GM18519 (cell line): Measurements from ENCODE around the gene PRPF18.

Experiments
- ATAC-seq: cut with Tn5 transposase; IDR thresholded peaks from one replicate; pipeline ENCODE4 v1.9.1; 2021; ENCODE audit warnings: mild to moderate bottlenecking, moderate library complexity; ENCODE audit not compliant: unreplicated experiment, low FRiP score

PRPF18 gene

GRCh38 chr10:13661256-13661655 is 74.5 kb downstream of the PRPF18 start:
- ATAC-seq: no peak

DNA sequence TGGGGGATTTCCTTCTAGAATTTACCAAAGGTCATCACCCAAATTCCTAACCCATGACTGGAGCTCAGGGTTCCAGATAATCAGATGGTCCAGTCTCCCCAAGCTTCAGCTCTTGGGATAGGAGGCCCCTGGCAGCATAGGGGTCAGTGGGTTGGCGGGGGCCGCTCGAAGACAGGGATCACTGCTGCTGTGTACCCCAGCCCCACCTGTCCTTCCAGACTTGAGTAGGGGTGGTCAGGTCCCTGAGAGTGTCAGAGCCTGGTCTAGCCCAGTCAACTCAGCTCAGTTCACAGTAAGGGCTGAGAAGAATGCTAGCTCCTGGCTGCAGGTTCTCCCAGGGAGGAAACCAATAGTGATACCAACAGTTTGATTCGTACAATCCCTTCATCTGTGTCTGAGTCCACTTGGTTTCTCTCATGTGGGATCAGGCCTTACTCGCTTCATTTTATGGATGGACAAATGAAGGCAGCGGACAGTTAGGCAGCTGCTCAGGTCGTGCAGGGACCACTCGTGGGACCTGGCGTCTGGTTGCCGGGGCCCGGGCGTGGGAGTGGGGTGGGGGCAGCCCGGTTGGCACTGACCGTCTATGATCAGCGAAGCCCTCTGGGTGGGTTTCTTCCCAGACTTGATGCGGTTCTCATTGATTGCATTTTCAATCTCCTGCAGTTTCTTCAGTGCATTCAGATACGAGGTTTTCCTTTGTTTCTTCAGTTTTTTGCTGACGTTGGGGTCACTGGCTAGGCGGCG is 78.9 kb downstream of the PRPF18 start:
- ATAC-seq: no peak

DNA sequence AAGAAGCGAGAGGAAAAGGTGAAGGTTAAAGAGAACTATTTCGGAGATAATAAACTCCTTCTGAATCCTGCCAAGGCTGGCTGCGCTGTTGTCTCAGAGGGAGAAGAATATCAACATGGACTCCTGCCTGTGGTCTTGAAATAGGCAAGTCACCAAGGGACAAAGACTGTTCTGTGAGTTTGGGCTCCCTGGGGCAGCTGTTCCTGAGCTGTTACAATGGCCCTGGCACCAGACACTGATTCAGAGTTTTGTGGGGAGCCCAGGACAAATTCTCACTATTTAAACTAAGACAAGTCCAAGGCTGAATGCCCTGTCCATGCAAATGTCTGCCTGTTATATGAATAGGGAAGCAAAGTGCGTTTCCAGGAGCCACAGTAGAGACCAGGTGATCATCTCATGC is 81.4 kb downstream of the PRPF18 start:
- no peak for ATAC-seq

DNA sequence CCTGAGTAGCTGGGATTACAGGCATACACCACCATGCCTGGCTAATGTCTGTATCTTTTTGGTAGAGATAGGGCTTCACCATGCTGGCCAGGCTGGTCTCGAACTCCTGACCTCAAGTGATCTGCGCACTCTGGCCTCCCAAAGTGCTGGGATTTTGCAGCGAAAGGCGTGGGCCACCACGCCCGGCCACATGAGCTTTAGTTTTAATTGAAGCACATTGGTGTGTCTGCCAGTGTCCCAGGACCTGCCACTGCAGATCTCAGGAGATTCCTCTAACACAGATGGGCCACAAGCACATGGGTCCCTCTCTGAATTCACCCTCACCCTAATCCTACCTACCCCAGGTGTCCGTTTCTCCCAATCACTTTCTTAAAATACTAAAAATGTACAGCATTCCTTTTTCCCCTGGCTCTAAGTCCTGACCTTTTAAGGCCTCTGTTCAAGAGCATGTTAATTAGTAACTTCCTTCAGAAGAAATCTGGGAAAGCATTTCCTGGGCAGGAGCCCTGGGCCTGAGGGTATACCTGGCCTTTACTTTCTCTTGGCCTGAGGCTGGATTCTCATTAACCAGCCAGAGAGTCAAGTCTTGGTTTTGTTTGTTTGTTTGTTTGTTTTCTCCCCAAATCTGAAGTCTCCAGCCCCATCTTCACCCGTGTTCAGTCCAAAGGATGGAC is 82.6 kb downstream of the PRPF18 start:
- ATAC-seq: no peak

DNA sequence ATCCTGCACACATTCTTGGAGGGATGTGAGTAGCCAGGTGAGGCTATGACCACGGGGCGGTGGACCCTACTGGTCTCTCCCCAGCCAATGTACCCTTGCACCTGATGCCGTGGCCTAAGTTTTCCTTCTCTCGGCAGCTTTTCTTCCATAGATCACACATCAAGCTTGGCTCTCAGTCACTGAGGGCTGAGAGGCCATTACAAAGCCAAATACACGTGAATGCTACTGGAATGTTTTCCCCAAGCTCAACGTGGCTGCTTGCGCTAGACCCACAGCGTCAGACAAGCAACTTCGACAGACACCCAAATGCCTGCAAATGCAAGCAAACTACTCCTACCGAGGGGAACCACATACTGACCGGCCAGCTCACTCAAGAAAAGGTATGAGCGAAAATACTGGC is 83.1 kb downstream of the PRPF18 start:
- ATAC-seq: no peak

GRCh38 chr10:13670311-13670710 is 83.5 kb downstream of the PRPF18 start:
- no peak for ATAC-seq

GRCh38 chr10:13671904-13672303 is 85.1 kb downstream of the PRPF18 start:
- ATAC-seq: no peak

DNA sequence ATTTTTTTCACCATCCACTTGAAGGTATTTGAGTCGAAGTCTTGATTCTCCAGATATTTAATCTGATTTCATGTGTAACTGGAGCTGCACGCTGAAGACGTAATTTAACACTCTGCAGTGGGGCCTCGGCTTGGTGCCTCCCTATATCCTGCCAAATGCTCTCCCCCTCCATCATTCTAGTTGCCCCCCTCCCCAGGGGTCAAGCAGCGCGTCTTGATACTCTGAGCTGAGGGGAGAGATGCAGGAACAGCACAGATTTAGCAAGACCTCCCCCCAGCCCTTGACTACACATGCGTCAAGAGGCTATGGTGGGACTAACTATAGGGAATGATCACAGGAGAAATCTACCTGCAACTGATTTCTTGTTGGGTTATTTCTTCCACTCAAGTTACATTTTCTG is 85.8 kb downstream of the PRPF18 start:
- ATAC-seq: no peak

- no peak for ATAC-seq
These were observed 86.4 kb downstream of the PRPF18 start for GRCh38 chr10:13673156-13673555.

DNA sequence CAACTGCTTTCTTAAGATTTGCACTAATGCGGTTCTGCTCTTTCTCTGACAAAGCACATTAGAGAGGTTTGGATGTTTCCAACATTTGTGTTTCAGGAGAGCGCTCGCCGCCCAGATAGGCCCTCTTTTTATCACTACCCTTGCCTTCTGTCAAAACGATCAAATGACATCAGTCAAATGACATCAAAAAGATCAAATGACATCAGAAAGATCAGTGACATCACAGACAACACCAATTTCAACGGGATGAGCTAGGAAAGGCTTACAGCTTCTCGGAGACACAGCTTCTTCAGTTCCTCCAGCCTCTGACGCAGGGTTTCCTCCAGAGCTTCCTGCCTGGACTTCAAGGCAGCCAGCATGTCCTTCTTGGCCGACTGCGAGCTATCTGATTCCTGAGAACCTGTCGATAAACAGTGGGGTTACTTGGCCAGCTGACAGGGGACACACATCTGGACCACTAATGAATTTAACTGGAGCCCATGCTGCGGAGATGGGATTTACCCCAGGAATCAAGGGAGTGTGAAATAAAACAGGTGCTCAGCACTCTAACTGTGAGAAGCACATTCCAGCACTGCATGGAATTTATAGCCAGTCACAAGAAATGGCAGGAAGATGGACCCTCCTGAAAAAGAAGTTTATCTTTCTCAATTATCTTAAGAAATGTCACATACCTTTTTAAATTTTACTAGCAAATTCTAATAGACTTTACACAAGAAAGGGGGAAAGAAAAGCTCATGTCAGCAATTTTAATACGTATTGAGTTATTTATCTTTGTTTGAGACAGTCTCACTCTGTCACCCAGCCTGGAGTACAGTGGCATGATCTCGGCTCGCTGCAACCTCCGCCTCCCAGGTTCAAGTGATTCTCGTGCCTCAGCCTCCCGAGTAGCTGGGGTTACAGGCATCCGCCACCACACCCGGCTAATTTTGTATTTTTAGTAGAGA is 88.2 kb downstream of the PRPF18 start:
- no peak for ATAC-seq

GRCh38 chr10:13678101-13678843 is 91.5 kb downstream of the PRPF18 start:
- ATAC-seq: no peak
